KMS-11 (cell line): Measurements from ENCODE around the gene C14orf119.

Experiments
- H2AFZ ChIP-seq: fragments of 200-600 bp; sonication (generic); 2 replicates; pipeline ENCODE4 v1.6.1; 2016; ENCODE audit warnings: antibody characterized with exemption, mixed run types, low read depth
- H3K27ac ChIP-seq: fragments of 200-600 bp; sonication (generic); 2 replicates; pipeline ENCODE4 v1.6.1; 2016; ENCODE audit warnings: mild to moderate bottlenecking, mixed run types
- H3K27me3 ChIP-seq: fragments of 200-600 bp; sonication (generic); 2 replicates; pipeline ENCODE4 v1.6.1; 2017; ENCODE audit warnings: mild to moderate bottlenecking, low read depth, mixed run types, moderate library complexity; ENCODE audit not compliant: insufficient read depth
- H3K36me3 ChIP-seq: fragments of 200-600 bp; sonication (generic); 2 replicates; pipeline ENCODE4 v1.6.1; 2017; ENCODE audit warnings: mild to moderate bottlenecking, mixed run types; ENCODE audit not compliant: insufficient read depth
- H3K4me1 ChIP-seq: fragments of 200-600 bp; sonication (generic); 2 replicates; pipeline ENCODE4 v1.6.1; 2016; ENCODE audit warnings: mild to moderate bottlenecking, low read depth, mixed run types; ENCODE audit not compliant: poor library complexity, severe bottlenecking
- H3K4me2 ChIP-seq: fragments of 200-600 bp; sonication (generic); 2 replicates; pipeline ENCODE4 v1.7.0; 2016; ENCODE audit warnings: mild to moderate bottlenecking, mixed run types
- H3K4me3 ChIP-seq: fragments of 200-600 bp; sonication (generic); IDR thresholded peaks from 2 replicates; pipeline ENCODE4 v1.6.1; 2017; ENCODE audit warnings: low read depth, low read length, mixed read lengths; ENCODE audit not compliant: insufficient read depth
- H3K79me2 ChIP-seq: fragments of 200-600 bp; sonication (generic); 2 replicates; pipeline ENCODE4 v1.6.1; 2016; ENCODE audit warnings: low read depth, mixed run types; ENCODE audit not compliant: insufficient read depth
- H3K9ac ChIP-seq: fragments of 200-600 bp; sonication (generic); 2 replicates; pipeline ENCODE4 v1.6.1; 2016; ENCODE audit warnings: mild to moderate bottlenecking, mixed run types
- H4K20me1 ChIP-seq: fragments of 200-600 bp; sonication (generic); 2 replicates; pipeline ENCODE4 v1.6.1; 2016; ENCODE audit warnings: mild to moderate bottlenecking, mixed run types; ENCODE audit not compliant: insufficient read depth
- TF ChIP-seq, protein P1 (sequence below): fragments of 200-600 bp; sonication (generic); conservative IDR thresholded peaks from 2 replicates; pipeline ENCODE4 v1.6.1; 2017; ENCODE audit warnings: low read depth, mild to moderate bottlenecking, antibody characterized with exemption, low read length, moderate library complexity, mixed read lengths

The C14orf119 gene

GRCh38 chr14:23093991-23094665 is 1.2 kb upstream of the C14orf119 start:
- Histone ChIP-seq H3K9ac (peak overlapping the region; percentile 86; the same call in 1 of the 2 replicates), H3K4me3 (no peak overlapping the region), H3K79me2 (peaks cover 44% of the 10 kb centered on the region), H4K20me1 (no peaks in the 10 kb centered on the region), H3K27ac (peak overlapping the region; percentile 82), H3K27me3 (no peaks in the 10 kb centered on the region), H2AFZ (peak overlapping the region; percentile 55; the same call in 1 of the 2 replicates), H3K4me2 (peak overlapping the region; percentile 87), H3K4me1 (peaks cover 17% of the 10 kb centered on the region), H3K36me3 (no peaks in the 10 kb centered on the region)
- TF ChIP-seq, protein P1, sequence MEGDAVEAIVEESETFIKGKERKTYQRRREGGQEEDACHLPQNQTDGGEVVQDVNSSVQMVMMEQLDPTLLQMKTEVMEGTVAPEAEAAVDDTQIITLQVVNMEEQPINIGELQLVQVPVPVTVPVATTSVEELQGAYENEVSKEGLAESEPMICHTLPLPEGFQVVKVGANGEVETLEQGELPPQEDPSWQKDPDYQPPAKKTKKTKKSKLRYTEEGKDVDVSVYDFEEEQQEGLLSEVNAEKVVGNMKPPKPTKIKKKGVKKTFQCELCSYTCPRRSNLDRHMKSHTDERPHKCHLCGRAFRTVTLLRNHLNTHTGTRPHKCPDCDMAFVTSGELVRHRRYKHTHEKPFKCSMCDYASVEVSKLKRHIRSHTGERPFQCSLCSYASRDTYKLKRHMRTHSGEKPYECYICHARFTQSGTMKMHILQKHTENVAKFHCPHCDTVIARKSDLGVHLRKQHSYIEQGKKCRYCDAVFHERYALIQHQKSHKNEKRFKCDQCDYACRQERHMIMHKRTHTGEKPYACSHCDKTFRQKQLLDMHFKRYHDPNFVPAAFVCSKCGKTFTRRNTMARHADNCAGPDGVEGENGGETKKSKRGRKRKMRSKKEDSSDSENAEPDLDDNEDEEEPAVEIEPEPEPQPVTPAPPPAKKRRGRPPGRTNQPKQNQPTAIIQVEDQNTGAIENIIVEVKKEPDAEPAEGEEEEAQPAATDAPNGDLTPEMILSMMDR = no peak

GRCh38 chr14:23094666-23095195 is 574 bp upstream of the C14orf119 start, which contains the start of gene ACIN1:
Gene ACIN1 (minus strand): TSS chr14:23095136. CDS start chr14:23095112, 24 bp downstream.
- peak within 1 kb of the TSS; percentile 55 for H2AFZ ChIP-seq
- TF ChIP-seq, protein P1 = no peak
- no peaks in the 10 kb centered on the region for H3K27me3 ChIP-seq
- peak within 1 kb of the TSS; percentile 87 for H3K4me2 ChIP-seq
- H3K9ac ChIP-seq = peak within 1 kb of the TSS; percentile 86
- H3K36me3 ChIP-seq = no peaks in the 10 kb centered on the region
- peak within 1 kb of the TSS; percentile 82 for H3K27ac ChIP-seq
- H3K79me2 ChIP-seq = peaks cover 44% of the 10 kb centered on the region
- no peaks in the 10 kb centered on the region for H4K20me1 ChIP-seq
- H3K4me3 ChIP-seq = no peak within 1 kb of the TSS
- peaks cover 17% of the 10 kb centered on the region for H3K4me1 ChIP-seq

GRCh38 chr14:23097786-23098185 is 2.5 kb downstream of the C14orf119 start:
- H2AFZ ChIP-seq = no peak overlapping the region
- no peak overlapping the region for H3K9ac ChIP-seq
- H4K20me1 ChIP-seq = no peaks in the 10 kb centered on the region
- H3K4me3 ChIP-seq = no peak overlapping the region
- TF ChIP-seq, protein P1 = no peak
- H3K36me3 ChIP-seq = no peaks in the 10 kb centered on the region
- no peaks in the 10 kb centered on the region for H3K27me3 ChIP-seq
- no peak overlapping the region for H3K27ac ChIP-seq
- H3K4me2 ChIP-seq = no peak overlapping the region
- peaks cover 35% of the 10 kb centered on the region for H3K79me2 ChIP-seq
- peaks cover 14% of the 10 kb centered on the region for H3K4me1 ChIP-seq

GRCh38 chr14:23099212-23099861 is 4.0 kb downstream of the C14orf119 start:
- TF ChIP-seq, protein P1 = no peak
- H3K4me1 ChIP-seq = peaks cover 3% of the 10 kb centered on the region
- H3K4me2 ChIP-seq = no peak overlapping the region
- no peak overlapping the region for H2AFZ ChIP-seq
- no peaks in the 10 kb centered on the region for H3K27me3 ChIP-seq
- no peaks in the 10 kb centered on the region for H3K36me3 ChIP-seq
- H3K9ac ChIP-seq = no peak overlapping the region
- H3K79me2 ChIP-seq = peaks cover 20% of the 10 kb centered on the region; the same call in 1 of the 2 replicates
- no peak overlapping the region for H3K4me3 ChIP-seq
- no peaks in the 10 kb centered on the region for H4K20me1 ChIP-seq
- H3K27ac ChIP-seq = no peak overlapping the region
